SK-N-MC (cell line): ENCODE measurements around the gene SHKBP1.

Source experiments
- DNase-seq: peaks from one replicate; pipeline ENCODE4 v3.0.0-alpha.2; 2011; ENCODE audit warnings: low read depth, low spot score
- H3K27ac ChIP-seq: fragments of 200-600 bp; sonication (generic); 2 replicates; pipeline ENCODE4 v1.5.1; 2016; ENCODE audit warnings: mixed run types
- H3K36me3 ChIP-seq: fragments of 200-600 bp; sonication (generic); 2 replicates; pipeline ENCODE4 v1.6.1; 2017; ENCODE audit warnings: antibody characterized with exemption, low read length, mixed read lengths; ENCODE audit not compliant: insufficient read depth
- H3K4me3 ChIP-seq: fragments of 200-600 bp; sonication (generic); 2 replicates; pipeline ENCODE4 v1.5.1; 2016
- H3K9ac ChIP-seq: fragments of 200-600 bp; sonication (generic); 2 replicates; pipeline ENCODE4 v1.8.0; 2017; ENCODE audit warnings: mixed run types, mixed read lengths; ENCODE audit not compliant: insufficient read length
- H3K9me3 ChIP-seq: fragments of 200-600 bp; sonication (generic); 2 replicates; pipeline ENCODE4 v1.6.1; 2017; ENCODE audit warnings: low read depth, mild to moderate bottlenecking, antibody characterized with exemption, low read length, moderate library complexity, mixed read lengths
- EZH2 ChIP-seq: fragments of 200-600 bp; sonication (generic); IDR thresholded peaks from one replicate; pipeline ENCODE4 v1.6.1; 2017; ENCODE audit warnings: antibody characterized with exemption
- FOXP2 ChIP-seq: optimal IDR thresholded peaks from 2 replicates; pipeline ENCODE3; 2011; ENCODE audit warnings: mild to moderate bottlenecking, moderate library complexity; ENCODE audit not compliant: insufficient read depth; ENCODE audit errors: extremely low read length, control extremely low read depth
- POLR2AphosphoS5 ChIP-seq: IDR thresholded peaks from 2 replicates; pipeline ENCODE4 v1.6.1; 2012; ENCODE audit warnings: mild to moderate bottlenecking, low read depth, low read length, borderline replicate concordance

Gene SHKBP1

GRCh38 chr19:40601134-40601974 is 24.7 kb downstream of the SHKBP1 start, which contains the start of gene LTBP4:
LTBP4 (plus strand) TSS chr19:40601369; CDS start chr19:40601388, 19 bp downstream.
- TF ChIP-seq POLR2AphosphoS5: no peak
- TF ChIP-seq FOXP2: no peak
- no peak for TF ChIP-seq EZH2
- H3K27ac ChIP-seq: peak within 1 kb of the TSS; percentile 85
- peak within 1 kb of the TSS; percentile 88 for H3K9ac ChIP-seq
- H3K36me3 ChIP-seq: no peaks in the 10 kb centered on the region
- no peaks in the 10 kb centered on the region for H3K9me3 ChIP-seq
- peak within 1 kb of the TSS; percentile 98 for H3K4me3 ChIP-seq
- no peak for DNase-seq

DNA sequence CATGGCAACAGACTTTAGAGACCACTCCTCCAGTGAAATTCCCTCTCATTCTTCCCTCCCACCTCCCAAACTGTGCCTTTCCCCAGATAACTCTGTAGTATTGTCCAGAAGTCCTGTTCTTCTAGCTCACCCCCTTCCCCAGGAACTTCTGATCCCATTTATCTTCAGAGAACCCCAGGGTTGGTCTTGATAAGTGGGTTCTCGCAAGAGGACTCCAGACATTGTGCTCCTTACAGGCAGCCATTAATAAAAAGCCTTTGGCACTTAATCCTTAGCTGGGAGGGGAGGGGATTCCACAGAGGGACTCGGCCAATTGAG is 26.4 kb downstream of the SHKBP1 start:
- Histone ChIP-seq H3K4me3 (peak overlapping the region; percentile 83), H3K9ac (peak overlapping the region; percentile 61), H3K9me3 (no peaks in the 10 kb centered on the region), H3K36me3 (no peaks in the 10 kb centered on the region), H3K27ac (peak overlapping the region; percentile 95)
- no peak for DNase-seq
- TF ChIP-seq POLR2AphosphoS5 (no peak), FOXP2 (no peak), EZH2 (no peak)

- Histone ChIP-seq H3K36me3 (no peaks in the 10 kb centered on the region), H3K9me3 (no peaks in the 10 kb centered on the region), H3K4me3 (peak overlapping the region; percentile 83), H3K9ac (peak overlapping the region; percentile 61), H3K27ac (peak overlapping the region; percentile 95)
- TF ChIP-seq EZH2 (no peak), POLR2AphosphoS5 (peak; percentile 71; the same call in 1 of the 2 replicates), FOXP2 (peak; percentile 98)
- DNase-seq: no peak
Observed at GRCh38 chr19:40603389-40604170, 26.9 kb downstream of the SHKBP1 start.

DNA sequence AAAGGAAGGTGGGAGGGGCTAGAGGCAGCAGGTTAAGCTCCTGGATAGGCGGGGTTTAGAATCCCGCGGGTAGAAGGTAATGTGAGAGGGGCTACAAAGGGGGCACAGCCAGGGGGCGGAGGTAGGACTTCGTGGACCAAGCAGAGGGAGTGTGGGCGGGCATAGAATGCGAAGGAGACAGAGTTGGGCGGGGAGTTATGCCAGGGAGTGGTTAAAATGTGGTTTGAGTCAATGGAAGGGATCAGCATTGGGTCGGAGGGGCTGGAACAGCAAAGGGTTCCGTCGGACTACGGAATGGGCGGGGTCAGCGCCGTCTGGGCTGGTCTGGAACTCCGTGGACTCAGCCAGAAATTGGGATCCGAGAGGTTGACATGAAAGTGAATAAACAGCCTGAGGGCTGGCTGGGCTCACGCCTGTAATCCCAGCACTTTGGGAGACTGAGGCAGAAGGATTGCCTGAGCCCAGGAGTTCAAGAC is 27.5 kb downstream of the SHKBP1 start:
- H3K36me3 ChIP-seq: no peaks in the 10 kb centered on the region
- peak; percentile 96 for DNase-seq
- no peak overlapping the region for H3K9ac ChIP-seq
- TF ChIP-seq EZH2 (no peak), FOXP2 (no peak), POLR2AphosphoS5 (peak; percentile 41; the same call in 1 of the 2 replicates)
- H3K4me3 ChIP-seq: no peak overlapping the region
- no peaks in the 10 kb centered on the region for H3K9me3 ChIP-seq
- no peak overlapping the region for H3K27ac ChIP-seq

- DNase-seq: no peak
- H3K27ac ChIP-seq: no peak overlapping the region
- H3K9ac ChIP-seq: no peak overlapping the region
- H3K36me3 ChIP-seq: no peaks in the 10 kb centered on the region
- H3K9me3 ChIP-seq: no peaks in the 10 kb centered on the region
- TF ChIP-seq EZH2 (no peak), POLR2AphosphoS5 (no peak; the same call in 1 of the 2 replicates), FOXP2 (no peak)
- H3K4me3 ChIP-seq: peak overlapping the region; percentile 75
Observed at GRCh38 chr19:40604647-40605215, 28.1 kb downstream of the SHKBP1 start.

DNA sequence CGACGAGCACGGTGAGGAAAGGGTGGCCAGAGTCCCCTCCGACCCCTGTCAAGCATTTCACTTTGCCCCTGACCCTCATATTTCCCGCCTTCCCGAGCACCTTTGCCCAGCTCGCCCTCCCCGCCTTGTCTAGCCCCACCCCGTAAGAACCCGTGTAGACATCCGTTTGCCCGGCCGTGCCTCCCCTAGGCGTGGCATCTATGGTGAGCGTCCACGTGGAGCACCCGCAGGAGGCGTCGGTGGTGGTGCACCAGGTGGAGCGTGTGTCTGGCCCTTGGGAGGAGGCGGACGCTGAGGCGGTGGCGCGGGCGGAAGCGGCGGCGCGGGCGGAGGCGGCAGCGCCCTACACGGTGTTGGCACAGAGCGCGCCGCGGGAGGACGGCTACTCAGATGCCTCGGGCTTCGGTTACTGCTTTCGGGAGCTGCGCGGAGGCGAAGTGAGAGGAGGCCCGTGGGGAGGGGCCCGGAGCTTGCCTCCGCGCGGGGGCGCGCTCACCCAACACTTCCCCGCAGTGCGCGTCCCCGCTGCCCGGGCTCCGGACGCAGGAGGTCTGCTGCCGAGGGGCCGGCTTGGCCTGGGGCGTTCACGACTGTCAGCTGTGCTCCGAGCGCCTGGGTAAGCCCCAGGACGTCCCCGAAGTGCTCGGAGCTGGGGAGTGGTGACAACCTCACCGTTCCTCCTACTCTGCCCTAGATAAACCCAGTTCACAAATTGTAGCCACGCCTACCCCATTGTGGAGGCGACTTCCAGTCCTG is 28.7 kb downstream of the SHKBP1 start:
- Histone ChIP-seq H3K9me3 (no peaks in the 10 kb centered on the region), H3K27ac (no peak overlapping the region), H3K36me3 (no peaks in the 10 kb centered on the region), H3K4me3 (peak overlapping the region; percentile 75), H3K9ac (no peak overlapping the region)
- no peak for DNase-seq
- TF ChIP-seq POLR2AphosphoS5: no peak; the same call in 1 of the 2 replicates
- TF ChIP-seq FOXP2: no peak
- no peak for TF ChIP-seq EZH2

DNA sequence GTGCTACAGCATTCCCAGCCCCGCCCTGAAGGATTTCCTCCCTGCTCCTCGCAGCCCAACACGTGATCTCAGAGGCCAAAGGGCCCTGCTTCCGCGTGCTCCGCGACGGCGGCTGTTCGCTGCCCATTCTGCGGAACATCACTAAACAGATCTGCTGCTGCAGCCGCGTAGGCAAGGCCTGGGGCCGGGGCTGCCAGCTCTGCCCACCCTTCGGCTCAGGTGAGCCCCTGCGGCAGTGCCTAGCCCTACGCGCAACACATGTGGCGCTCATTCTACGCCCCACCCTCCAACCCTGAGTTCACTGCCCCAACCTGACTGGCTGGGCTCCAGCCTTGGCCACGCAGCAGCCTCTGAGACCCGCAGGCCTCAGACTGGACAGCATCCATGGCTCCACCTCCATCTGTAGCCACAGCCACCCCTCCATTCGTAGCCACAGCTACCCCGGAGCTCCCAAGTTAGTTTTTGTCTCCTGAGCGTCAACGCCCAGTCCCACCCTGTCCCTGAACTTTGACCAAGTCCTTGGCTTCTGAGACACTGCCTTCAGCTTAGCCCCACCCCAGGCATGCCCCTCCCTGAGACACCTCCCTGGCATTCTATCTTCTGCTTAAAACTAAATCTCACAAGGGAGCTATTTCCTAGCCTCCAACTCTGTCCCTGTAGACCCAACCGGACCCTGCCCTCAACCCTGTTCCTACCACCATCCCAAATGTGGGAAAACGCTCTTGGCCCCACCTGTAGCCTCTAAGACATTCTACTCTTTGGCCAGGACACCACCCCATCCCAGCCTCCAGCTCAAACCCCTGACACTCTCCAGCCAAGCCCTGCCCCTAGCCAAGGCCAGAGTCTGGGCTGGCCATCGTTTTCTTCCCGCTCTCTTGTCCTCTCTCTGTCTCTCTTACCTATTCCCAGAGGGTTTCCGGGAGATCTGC is 30.9 kb downstream of the SHKBP1 start:
- no peaks in the 10 kb centered on the region for H3K9me3 ChIP-seq
- no peak overlapping the region for H3K9ac ChIP-seq
- DNase-seq: no peak
- no peak overlapping the region for H3K4me3 ChIP-seq
- TF ChIP-seq EZH2 (no peak), POLR2AphosphoS5 (no peak), FOXP2 (no peak)
- H3K27ac ChIP-seq: no peak overlapping the region
- no peaks in the 10 kb centered on the region for H3K36me3 ChIP-seq
